Measurements from ENCODE around the gene MBLAC2.

DNA sequence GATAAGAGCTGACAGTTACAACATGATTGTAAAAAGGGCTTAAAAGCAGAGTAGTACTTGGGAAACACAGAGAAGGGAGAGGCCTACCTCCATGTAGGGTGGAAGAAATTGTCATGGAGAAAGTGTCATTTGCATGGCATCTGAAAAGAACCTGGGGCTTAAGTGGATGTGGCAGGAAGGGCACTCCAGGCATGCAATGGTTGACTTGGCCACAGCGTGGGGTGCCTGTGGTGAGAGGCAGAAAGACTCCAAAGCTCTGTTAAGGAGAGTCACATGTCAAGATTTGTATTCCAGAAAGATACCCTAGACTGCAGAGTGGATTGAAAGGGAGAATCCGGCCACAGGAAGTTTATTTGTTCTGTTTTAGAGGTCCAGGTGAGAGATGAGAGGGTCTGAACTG lies 2.5 kb upstream of the MBLAC2 start:
- TF ChIP-seq, protein P1, sequence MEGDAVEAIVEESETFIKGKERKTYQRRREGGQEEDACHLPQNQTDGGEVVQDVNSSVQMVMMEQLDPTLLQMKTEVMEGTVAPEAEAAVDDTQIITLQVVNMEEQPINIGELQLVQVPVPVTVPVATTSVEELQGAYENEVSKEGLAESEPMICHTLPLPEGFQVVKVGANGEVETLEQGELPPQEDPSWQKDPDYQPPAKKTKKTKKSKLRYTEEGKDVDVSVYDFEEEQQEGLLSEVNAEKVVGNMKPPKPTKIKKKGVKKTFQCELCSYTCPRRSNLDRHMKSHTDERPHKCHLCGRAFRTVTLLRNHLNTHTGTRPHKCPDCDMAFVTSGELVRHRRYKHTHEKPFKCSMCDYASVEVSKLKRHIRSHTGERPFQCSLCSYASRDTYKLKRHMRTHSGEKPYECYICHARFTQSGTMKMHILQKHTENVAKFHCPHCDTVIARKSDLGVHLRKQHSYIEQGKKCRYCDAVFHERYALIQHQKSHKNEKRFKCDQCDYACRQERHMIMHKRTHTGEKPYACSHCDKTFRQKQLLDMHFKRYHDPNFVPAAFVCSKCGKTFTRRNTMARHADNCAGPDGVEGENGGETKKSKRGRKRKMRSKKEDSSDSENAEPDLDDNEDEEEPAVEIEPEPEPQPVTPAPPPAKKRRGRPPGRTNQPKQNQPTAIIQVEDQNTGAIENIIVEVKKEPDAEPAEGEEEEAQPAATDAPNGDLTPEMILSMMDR (conservative IDR thresholded peaks at IDR 0.05) = no peak
- TF ChIP-seq EZH2 (IDR thresholded peaks at IDR 0.05; ENCODE audit: low read depth) = no peak

All from PC-9 (cell line).